ENCODE data around the gene BMPER.

DNA sequence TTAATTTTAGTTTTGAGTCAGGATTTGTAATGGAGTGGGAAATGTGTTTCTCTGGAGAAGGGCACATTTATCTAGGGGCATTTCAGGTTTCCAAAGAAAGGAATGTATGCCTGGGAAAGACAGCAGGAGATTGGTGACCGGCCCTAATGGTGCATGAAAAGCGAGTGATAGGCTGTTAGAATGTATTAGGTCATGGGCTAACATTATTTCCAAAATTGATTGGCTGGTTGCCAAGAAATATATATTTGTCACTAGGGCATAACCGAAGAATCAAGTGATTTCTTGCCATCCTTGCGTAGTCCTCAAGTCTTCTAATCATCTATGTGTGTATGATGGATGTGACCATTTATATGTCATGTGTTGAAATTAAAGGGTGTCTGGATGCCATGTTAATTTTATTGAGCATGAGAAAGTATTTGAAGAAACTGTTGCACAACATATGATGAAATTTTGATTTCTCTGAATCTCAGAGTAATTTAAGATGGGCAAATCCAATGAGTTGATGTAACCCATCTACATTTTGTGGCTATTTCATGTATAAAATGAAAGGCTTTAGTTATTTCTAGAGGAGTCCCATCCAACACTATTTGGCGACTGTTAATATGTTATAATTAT lies 248.4 kb downstream of the BMPER start:
- TF ChIP-seq GATA3 (IDR thresholded peaks at IDR 0.05; ENCODE audit: low read depth, low read length) (no peak), GATA2 (IDR thresholded peaks at IDR 0.05; ENCODE audit: low read depth, low read length) (no peak)

Data from SH-SY5Y (cell line).